ENCODE data around the gene ITGAD. TPM values are rescaled to one million over a fixed set of nuclear protein-coding genes. Genes with fewer than 3 reads are reported as not detected.

Gene ITGAD
- 0.45 TPM for polyA plus RNA-seq (ENCODE audit: insufficient read length)

DNA sequence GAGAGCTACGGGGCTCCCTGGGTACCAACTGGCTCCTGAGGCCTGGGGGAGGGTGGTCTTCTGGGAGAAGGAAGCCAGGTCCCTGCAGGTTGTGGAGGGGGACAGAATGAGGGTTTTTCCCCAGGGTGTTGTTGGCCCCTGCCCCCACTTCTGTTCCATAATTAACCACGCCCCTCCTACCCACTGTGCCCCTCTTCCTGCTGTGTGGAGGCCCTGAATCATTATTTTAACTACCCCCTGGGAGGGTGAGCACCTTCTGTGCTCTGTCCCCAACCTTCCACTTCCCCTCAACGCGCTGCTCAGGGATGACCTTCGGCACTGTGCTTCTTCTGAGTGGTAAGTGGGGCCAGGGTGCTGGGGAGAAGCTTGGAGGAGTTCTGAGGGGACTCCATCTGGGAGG lies at the start of gene ITGAD:
Gene ITGAD, plus strand, starts transcription at position 280 of the 400 bp plus-strand sequence. Its CDS starts 26 bp downstream, at position 306.
- no peak for DNase-seq

DNA sequence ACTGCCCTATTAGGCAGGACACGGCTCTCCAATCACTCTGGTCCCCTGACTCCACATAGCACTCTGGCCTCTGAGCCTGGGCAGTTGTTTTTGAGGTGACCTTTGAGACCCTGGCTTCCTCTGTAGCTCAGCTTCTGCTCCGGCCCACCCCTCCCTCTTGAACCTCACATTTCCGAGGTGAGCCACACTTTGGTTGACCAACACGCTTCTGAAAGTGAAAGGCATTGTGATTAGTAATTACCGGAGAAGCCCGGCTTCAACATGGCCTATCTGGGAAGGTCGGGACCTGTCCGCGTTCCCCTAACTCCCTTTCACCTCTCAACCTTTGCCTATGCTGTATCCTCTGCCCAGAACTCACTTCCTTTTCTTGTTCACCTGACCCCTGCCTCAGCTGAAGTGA lies 48.4 kb upstream of the ITGAD start:
- DNase-seq: no peak

DNA sequence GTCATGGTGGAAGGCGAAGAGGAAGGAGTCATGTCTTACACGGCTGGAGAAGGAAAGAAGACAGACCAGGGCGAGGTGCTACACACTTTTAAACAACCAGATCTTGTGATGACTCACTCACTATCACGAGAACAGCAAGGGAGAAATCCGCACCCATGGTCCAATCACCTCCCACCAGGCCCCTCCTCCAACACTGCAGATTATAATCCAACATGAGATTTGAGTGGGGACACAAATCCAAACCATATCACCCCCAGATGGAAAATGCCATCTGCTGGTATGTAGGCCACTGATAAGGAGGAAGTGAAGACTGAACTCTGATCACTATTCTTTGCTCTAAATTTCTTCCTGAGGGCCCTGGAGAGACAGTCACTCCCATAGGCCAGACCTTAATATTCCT lies 45.7 kb upstream of the ITGAD start:
- DNase-seq: no peak

DNA sequence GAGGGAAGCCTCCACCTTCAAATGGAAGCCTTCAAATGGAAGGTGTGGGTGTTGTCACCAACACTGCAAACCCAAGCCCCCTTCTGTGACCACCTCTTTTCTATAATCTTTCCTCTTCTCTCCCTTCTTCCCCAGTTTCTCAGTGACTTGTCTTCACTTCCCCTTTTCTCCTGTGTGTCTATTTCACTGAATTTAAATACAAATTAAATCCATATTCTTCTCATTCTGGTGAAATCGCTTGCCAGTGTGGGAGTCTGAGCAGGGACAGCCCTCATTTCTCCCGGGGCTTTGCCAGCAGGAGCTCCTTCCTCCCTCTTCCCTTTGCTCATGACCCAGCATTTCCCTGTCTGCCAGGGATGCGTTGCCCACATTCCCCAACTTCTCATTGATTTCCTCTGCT lies 44.6 kb upstream of the ITGAD start:
- DNase-seq: no peak

DNA sequence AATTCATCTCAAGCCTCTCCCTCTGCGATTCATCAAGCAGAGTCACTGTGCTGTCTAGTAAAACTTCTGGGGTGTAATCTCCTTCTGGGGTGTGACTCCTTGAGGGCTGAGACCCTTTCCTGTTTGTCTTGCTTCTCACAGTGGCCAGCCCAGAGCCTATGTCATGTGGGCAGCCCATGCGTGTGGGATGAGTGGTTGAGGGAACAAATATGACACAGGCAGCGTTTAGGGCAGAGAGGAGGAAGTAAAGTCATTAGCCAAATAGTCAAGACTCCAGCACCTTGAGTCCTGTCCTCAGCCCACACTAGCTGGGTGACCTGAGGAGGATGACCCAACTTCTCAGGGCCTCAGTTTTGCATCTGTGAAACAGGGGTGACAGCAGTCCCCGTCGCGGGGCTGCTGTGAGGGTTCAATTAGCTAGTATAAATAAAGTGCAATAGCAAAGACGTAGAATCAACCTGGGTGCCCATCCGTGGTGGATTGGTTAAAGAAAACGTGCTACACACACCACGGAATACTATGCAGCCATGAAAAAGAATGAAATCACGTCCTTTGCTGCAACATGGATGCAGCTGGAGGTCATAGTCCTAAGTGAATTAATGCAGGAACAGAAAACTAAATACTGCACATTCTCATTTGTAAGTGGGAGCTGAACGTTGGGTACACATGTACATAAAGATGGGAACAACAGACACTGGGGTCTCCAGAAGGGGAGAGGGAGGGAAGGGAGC lies 42.7 kb upstream of the ITGAD start:
- no peak for DNase-seq

DNA sequence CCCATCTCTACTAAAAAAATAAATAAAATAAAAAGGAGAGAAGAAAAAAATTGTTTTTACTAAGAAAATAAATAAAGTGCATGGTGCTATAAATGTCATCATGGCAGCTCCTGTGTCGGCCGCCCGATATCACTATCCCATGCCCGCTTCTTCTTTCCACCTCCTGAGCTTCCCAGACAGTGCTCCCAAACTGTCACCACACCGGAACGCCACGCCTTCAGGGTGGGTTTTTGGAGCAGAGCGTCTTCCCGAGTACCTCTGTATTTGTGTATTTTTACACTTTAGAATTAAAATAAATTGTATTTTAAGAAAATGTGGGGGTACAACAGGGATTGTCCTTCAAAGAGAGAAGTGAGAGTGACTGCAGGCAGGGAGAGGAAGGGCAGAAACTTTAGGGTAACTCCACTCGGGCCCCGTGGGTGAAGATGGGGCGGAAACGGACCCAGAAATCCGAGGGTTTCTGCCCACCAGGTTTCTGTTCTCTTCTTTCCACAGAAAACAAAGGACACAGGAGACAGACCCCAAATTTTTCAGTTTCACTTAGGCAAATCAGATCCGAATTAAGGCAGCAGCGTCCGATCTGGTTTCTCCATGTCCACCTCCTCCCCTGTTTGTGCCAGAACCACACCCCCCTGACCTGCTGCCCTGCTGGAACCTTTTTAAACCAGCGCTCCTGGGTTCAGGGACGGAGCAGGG lies 41.7 kb upstream of the ITGAD start:
- DNase-seq: no peak

DNA sequence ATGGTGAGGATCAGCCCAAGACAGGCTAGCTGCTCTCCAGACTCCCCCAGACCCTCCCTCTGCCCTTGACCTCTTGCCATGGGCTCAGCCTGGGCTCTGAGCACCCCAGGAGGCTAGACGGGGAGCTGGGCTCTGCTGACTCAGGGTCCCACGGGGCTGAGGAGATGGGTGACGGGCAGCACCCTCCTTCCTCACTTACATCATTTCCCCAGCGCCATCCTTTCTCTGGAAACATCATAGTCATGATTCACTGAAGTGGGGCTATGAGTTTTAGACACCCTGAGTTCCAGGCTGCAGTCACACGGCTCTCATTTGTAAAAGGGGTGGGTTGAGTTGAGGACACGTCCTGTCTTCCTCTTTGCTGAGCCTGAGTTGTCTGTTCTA lies 41.2 kb upstream of the ITGAD start:
- DNase-seq: no peak

DNA sequence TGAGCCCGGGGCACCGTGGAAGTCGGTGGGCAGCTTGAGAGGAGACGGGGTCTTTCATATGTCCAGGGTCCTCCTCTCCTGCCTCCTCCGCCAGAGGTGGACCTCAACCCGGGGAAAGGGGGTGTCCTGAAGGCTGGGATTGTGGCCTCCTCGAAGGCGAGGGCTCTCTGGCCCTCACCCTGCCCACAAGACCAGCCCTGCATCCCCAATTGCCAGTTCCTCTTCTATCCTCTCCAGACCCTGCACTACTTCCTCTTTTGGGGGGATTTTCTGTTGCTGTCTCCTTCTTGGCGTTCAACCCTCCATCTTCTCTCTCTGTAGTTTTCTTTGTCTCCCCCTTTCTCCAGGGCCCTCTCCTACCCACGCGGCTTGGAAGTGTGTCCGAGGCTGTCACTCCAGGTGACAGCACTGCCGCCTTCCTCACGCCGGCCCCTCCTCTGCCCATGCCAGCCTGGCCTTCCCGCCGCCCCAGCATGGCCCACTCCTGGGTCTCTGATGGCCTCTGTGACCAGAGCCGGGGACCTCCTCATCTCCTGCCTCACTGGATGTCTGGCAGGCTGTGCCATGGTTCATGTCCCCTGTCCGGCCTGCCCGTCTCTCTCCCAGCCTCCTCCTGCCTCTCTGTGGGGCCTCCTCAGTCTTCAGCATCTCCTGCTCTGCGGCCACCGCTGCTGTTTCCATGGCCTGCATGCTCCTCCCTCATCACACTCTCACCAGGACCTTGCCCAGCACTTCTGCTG lies 40.6 kb upstream of the ITGAD start:
- DNase-seq: no peak

DNA sequence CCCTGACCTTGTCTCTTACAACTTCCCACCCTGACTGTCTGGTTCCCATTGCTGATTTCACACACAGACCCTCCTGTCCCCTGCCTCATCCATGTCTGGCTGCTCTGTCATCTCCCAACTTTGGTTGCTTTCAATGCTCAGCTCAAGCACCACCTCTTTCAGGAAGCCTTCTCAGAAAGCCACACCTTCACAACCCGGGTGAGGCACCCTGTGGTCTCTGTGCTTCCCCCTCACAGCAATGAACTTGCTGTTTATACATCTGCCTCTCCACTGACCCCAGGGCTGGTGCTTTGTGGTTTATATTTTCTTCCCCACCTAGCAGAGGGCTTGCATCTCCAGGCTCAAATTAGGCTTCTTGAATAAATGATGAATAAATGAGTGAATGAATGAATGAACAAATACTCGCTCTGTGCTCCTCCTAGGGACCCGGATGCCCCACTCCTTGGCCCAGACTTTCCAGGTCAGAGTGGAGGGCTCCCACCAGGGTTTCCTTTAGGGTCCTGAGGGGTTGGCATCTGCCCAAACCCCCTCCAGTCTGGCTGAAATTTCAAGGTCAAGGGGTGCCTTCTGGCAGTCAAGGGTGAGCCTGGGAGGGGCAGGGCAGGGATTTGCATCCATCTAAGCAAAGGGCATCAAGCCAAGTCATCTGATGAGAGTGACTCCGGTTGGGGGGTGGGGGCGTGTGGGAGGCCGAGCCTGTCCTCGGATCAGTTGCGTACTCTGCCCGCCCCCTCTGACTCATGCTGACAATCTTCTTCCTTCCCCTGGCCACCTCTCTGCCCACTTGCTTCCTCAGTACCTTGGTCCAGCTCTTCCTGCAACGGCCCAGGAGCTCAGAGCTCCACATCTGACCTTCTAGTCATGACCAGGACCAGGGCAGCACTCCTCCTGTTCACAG lies 38.5 kb upstream of the ITGAD start, which contains the start of gene ITGAX:
Gene ITGAX, plus strand, starts transcription at position 783 of the 898 bp plus-strand sequence. Its CDS starts 79 bp downstream, at position 862.
- DNase-seq: no peak

DNA sequence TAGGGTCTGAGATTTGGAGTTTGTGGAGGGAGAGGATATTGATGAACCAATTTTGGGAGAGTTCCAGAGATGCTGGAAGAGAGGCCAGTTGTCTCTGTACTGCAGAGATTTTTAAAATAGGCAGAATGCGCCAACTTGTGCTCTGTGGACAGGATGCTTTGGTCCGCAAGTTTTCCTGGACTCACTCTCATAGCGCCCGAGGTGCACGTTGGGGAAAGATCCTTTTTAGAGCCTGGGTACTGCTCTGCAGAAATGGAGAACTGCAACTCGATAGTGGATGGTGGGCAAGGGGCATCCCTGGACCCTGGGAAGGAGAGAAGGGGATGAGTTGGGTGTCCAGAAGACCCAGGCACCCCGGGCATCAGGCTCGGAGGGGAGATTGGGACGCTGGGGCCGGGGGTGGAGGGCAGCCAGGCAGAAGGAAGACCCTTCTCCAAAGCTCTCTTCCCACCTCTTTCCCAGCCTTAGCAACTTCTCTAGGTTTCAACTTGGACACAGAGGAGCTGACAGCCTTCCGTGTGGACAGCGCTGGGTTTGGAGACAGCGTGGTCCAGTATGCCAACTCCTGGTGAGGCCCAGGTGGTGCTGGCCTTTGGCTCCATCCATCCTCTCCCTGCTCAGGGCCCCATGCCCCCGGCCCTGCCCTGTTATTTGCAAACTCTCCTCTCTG lies 37.6 kb upstream of the ITGAD start:
- no peak for DNase-seq

DNA sequence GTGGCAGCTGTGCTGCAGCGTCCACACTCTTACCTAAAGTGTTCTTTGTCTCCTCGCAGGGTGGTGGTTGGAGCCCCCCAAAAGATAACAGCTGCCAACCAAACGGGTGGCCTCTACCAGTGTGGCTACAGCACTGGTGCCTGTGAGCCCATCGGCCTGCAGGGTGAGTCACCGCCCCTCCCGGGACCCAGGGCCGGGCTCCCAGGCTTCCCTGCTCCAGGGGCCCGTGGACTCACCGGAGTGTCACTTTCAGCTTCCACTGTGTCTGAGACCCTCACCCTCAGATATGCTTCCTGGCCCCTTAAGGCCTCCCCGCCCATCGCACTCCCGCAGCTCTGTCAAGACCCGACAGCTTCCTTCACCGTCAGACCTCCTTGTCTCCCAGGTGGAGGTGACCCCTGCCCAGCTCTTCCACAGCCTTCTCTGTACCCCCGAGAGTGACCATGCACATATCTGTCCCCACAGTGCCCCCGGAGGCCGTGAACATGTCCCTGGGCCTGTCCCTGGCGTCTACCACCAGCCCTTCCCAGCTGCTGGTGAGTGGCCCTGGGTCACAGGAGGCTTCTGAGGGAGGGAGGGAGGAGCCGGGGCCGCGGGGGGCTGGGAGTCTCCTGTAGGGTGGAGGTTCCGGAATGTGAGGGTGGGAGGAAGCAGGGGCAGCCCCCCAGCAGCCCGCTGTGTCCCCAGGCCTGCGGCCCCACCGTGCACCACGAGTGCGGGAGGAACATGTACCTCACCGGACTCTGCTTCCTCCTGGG lies 36.4 kb upstream of the ITGAD start:
- no peak for DNase-seq

DNA sequence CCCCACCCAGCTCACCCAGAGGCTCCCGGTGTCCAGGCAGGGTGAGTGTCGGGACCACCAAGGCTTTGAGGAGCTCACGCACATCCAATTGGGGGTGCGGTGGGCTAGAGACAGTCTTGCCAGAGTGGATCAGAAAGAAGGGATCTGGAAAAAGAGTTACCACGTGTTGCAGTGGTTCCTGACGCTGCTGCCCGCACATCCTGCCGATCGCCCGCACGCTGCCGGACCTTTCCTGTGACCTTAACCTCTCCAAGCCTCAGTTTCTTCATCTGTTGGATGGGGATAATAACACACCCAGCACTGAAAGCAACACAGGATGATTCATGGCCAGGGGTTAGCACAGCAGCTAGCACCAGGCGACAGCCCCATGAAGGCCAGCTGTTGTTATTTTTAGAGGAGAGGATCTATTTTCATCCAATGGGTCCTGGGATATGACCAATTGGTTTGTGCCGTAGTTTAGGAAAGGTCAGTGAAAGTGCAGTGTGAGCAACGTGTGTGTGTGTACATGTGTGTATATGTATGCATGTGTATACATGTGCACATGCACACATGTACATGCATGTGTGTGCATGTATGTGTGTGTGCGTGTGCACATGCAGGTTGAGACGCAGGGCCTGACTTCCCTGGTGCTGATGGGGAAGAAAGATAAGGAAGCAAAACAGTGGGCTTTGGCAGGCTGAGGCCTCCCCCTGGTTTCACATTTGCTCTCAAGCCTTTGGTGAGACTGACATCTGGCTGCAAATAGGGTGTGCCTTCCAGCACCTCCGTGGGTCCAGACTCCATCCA lies 35.6 kb upstream of the ITGAD start:
- DNase-seq: no peak

DNA sequence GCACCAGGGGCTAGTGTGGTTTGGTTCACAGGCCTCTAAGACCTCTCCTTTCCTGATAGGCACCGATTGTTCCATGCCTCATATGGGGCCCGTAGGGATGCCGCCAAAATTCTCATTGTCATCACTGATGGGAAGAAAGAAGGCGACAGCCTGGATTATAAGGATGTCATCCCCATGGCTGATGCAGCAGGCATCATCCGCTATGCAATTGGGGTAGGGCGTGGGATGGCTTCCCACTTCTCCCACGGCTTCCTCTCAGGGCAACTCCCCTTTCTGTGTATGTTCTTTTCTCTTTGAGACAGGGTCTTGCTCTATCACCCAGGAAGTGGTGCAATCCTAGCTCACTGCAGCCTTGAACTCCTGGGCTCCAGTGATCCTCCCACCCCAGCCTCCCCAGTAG lies 32.9 kb upstream of the ITGAD start:
- no peak for DNase-seq

DNA sequence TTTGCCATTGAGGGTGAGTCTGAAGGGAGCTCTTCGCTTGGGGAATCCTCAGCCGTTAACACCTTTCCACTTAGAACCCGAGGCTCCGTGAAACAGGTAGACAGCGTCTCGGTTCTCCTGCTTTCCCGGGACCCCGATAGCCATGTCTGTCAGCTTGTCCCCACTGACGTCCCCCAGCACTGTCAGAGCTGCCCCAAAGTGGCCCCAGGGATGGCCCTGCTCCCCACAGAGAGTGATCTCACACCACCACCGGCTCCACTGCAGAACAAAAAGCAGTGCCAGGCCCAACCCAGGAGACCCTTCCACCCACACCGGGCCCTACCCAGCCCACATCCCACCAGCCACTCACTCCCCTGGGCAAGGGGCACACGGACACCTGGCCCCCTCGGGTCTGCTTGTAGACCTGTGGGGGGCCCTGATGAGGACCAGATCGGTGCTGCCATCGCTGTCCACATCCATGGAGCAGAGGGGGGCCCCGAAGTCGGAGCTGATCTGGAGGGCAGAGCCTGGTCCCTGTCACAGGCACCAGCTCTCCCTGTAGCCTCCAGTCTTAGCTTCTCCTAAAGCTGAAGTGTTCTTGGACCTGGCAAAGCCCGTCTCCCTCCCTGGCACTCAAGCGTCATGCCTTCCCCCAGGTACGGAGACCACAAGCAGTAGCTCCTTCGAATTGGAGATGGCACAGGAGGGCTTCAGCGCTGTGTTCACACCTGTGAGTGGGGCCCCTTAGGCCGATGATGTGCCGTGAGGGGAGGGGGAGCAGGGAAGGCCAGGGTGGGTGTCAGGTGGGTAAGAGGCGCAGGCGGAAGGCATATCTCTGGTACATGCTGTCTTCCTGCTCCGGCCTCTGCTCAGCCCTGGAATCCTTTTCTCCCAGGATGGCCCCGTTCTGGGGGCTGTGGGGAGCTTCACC lies 31.7 kb upstream of the ITGAD start:
- no peak for DNase-seq

DNA sequence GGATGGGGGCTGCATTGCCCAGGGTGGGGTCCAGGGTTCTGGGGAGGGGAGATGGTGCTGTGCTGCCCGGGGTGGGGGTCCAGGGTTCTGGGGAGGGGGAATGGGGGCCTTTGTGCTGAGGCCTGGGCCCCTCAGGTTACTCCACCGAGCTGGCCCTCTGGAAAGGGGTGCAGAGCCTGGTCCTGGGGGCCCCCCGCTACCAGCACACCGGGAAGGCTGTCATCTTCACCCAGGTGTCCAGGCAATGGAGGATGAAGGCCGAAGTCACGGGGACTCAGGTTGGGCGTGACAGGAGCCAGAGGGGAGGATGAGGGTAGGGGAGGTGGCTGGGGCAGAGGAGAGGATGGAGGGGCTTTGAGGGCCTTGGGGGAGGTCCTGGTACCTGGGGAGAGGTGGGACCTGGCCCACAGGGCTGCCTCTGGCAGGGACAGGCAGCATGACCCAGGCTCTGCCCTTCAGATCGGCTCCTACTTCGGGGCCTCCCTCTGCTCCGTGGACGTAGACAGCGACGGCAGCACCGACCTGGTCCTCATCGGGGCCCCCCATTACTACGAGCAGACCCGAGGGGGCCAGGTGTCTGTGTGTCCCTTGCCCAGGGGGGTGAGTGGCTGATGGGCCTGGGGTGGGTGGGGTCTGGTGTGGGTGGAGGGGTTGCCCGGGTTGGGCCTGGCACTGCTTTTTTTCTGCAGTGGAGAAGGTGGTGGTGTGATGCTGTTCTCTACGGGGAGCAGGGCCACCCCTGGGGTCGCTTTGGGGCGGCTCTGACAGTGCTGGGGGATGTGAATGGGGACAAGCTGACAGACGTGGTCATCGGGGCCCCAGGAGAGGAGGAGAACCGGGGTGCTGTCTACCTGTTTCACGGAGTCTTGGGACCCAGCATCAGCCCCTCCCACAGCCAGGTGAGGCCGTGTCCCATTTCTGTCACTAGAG lies 30.4 kb upstream of the ITGAD start:
- DNase-seq: no peak

DNA sequence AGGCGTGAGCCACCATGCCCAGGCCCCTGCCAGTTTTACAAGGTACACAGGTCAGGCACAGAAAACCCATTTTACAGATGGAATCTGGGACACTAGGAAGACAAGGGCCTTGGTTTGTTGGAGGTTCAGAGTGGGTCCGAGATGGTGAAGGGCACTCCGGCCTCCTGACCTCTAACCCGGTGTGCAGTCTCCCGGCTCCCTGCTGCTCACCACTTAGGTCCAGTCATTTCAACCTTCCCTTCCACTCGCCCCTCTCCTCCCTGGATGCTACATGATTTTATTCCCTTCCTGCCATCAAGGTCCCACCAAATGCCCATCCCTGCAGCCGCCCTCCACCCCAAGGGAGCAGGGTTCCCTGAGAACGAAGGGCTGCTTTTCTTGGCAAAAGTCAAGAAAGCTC lies 29.4 kb upstream of the ITGAD start:
- DNase-seq: no peak

DNA sequence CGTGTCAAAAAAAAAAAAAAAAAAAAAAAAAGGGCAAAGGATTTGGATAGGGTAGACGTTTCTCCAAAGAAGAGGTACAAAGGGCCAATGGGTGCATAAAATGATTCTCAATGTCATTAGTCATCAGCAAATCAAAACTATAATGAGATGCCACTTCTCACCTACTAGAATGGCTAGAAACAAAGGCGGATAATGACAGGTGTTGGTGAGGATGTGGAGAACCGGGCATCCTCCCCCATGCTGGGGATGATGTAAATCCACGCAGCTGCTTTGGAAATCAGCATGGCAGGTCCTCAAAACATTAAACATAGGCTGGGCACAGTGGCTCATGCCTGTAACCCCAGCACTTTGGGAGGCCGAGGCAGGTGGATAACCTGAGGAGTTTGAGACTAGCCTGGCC lies 28.7 kb upstream of the ITGAD start:
- no peak for DNase-seq

All from hindlimb muscle (tissue), 1 donor.